GM19324 (cell line): Measurements from ENCODE around the gene PLCB2.

Source experiments
- ATAC-seq: cut with Tn5 transposase; IDR thresholded peaks from one replicate; pipeline ENCODE4 v1.9.1; 2021; ENCODE audit warnings: mild to moderate bottlenecking, moderate library complexity; ENCODE audit not compliant: unreplicated experiment, low FRiP score

The PLCB2 gene

GRCh38 chr15:40306371-40306770, 1.4 kb downstream of the PLCB2 start:
- ATAC-seq = no peak

GRCh38 chr15:40305281-40305680, 2.5 kb downstream of the PLCB2 start:
- ATAC-seq = no peak

GRCh38 chr15:40303576-40303975, 4.2 kb downstream of the PLCB2 start:
- no peak for ATAC-seq

- no peak for ATAC-seq
Observed at GRCh38 chr15:40302981-40303380, 4.8 kb downstream of the PLCB2 start.

- ATAC-seq = no peak
Observed at GRCh38 chr15:40302288-40302886, 5.3 kb downstream of the PLCB2 start.

- ATAC-seq = no peak
Observed at GRCh38 chr15:40301467-40302179, 6.1 kb downstream of the PLCB2 start.

GRCh38 chr15:40300771-40301170, 7.0 kb downstream of the PLCB2 start:
- ATAC-seq = no peak

- no peak for ATAC-seq
Observed at GRCh38 chr15:40300367-40300766, 7.4 kb downstream of the PLCB2 start.

- no peak for ATAC-seq
Observed at GRCh38 chr15:40298216-40298935, 9.4 kb downstream of the PLCB2 start.

- ATAC-seq = no peak
Observed at GRCh38 chr15:40297356-40297755, 10.4 kb downstream of the PLCB2 start.

GRCh38 chr15:40296561-40297230, 11.0 kb downstream of the PLCB2 start:
- ATAC-seq = no peak

- no peak for ATAC-seq
Observed at GRCh38 chr15:40295877-40296560, 11.7 kb downstream of the PLCB2 start.

- ATAC-seq = no peak
Observed at GRCh38 chr15:40295297-40295696, 12.4 kb downstream of the PLCB2 start.

- no peak for ATAC-seq
Observed at GRCh38 chr15:40293905-40294895, 13.5 kb downstream of the PLCB2 start.

GRCh38 chr15:40293006-40293405, 14.7 kb downstream of the PLCB2 start:
- ATAC-seq = no peak

- ATAC-seq = no peak
Observed at GRCh38 chr15:40292246-40292645, 15.5 kb downstream of the PLCB2 start.

GRCh38 chr15:40290918-40291574, 16.7 kb downstream of the PLCB2 start:
- no peak for ATAC-seq

- ATAC-seq = no peak
Observed at GRCh38 chr15:40290545-40290917, 17.2 kb downstream of the PLCB2 start.
